Natural killer cell treated with Interleukin-12 subunit alpha and Interleukin-12 subunit beta and Interleukin-15 and Interleukin-18, amount 100 ng/mL, for 72 hours (primary cell): ENCODE measurements around the gene AGRN. TPM values are rescaled to one million over a fixed set of nuclear protein-coding genes. Genes with fewer than 3 reads are reported as not detected.
"Not testable (repeated sequence)": the region's sequence is repeated elsewhere in the genome, so short reads cannot be mapped to it uniquely, and the experiment has no call there.

Experiments
- ATAC-seq, 2 donors: fragments of 150-1000 bp; cut with Tn5 transposase in 1 of 2; sonication (Bioruptor Pico), chemical (Tn5 transposase) in 1 of 2; 2 replicates each; pipeline ENCODE4 v1.10.0; 2021
- DNase-seq: peaks from one replicate; pipeline ENCODE4 v3.0.0; 2022; ENCODE audit warnings: low spot score
- H3K27ac Mint-ChIP-seq, 2 donors: 1 replicate in 1 of 2; 2 replicates in 1 of 2; pipeline ENCODE4 v1.8.0; 2022; ENCODE audit warnings: mixed read lengths in 2 of 2, mild to moderate bottlenecking in 1 of 2, moderate library complexity in 1 of 2
- H3K27me3 Mint-ChIP-seq, 2 donors: 1 replicate in 1 of 2; 2 replicates in 1 of 2; pipeline ENCODE4 v1.8.0; 2022; ENCODE audit warnings: mixed read lengths in 2 of 2
- H3K36me3 Mint-ChIP-seq: one replicate; pipeline ENCODE4 v1.8.0; 2022; ENCODE audit warnings: mixed read lengths
- H3K4me1 Mint-ChIP-seq, 2 donors: 1 replicate in 1 of 2; 2 replicates in 1 of 2; pipeline ENCODE4 v1.8.0; 2022; ENCODE audit warnings: low read depth in 2 of 2, mixed read lengths in 2 of 2, mild to moderate bottlenecking in 1 of 2
- H3K4me3 Mint-ChIP-seq: one replicate; pipeline ENCODE4 v1.8.0; 2022; ENCODE audit warnings: mixed read lengths
- H3K9me3 Mint-ChIP-seq: 2 replicates; pipeline ENCODE4 v1.8.0; 2022; ENCODE audit warnings: mixed read lengths
- total RNA-seq, 2 donors: library from RNA; stranded (reverse); gene quantifications; one replicate each; pipeline ENCODE4 v1.2.3, GENCODE V29; 2022

Gene AGRN
- 1 to 10 TPM; 9.3 to 9.4 TPM for total RNA-seq

DNA sequence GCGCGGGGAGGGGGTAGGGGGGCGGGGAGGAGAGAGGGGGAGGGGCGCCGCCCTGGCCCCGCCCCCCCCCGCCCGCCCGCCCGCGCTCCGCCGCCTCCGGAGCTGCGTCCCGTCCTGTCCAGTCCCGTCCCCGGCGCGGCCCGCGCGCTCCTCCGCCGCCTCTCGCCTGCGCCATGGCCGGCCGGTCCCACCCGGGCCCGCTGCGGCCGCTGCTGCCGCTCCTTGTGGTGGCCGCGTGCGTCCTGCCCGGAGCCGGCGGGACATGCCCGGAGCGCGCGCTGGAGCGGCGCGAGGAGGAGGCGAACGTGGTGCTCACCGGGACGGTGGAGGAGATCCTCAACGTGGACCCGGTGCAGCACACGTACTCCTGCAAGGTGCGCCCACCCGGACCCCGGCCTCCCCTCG is at the start of gene AGRN:
AGRN (plus strand) TSS at position 121 of the 405 bp plus-strand sequence; CDS start at position 174, 53 bp downstream.
- Mint-ChIP-seq H3K9me3 (no peaks in the 10 kb centered on the region), H3K27ac (no peak within 1 kb of the TSS), H3K4me3 (peak within 1 kb of the TSS; percentile 22), H3K36me3 (no peaks in the 10 kb centered on the region), H3K4me1 (peaks cover 4 to 8% of the 10 kb centered on the region in 2 donors), H3K27me3 (peaks cover 0 to 2% of the 10 kb centered on the region in 2 donors)
- DNase-seq (no peak), ATAC-seq (peak; percentile 43 to 64)

DNA sequence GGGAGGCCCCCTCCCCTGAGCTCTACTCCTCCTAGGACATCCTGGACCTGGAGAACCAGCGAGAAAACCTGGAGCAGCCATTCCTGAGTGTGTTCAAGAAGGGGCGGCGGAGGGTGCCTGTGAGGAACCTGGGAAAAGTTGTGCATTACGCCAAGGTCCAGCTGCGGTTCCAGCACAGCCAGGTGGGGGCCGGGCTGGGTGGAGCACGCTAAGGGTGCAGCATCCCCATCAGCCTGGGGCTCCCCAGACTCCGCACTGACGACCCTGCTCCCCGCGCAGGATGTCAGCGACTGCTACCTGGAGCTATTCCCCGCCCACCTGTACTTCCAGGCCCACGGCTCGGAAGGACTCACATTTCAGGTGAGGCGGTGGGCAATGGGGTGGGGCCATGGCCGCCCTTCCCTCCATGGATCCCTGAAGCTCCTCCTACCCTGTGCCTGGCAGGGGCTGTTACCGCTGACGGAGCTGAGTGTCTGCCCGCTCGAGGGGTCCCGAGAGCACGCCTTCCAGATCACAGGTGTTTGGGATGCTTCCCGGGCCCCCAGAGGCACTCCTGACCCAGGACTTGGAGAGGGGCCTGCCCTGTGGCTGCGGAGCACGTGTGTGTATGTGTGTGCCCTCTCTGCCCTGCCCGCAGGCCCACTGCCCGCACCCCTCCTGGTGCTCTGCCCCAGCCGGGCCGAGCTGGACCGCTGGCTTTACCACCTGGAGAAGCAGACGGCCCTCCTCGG is 49.5 kb upstream of the AGRN start:
- no peak overlapping the region for H3K27ac Mint-ChIP-seq
- no peak for DNase-seq
- ATAC-seq = no peak
- no peak overlapping the region for H3K4me3 Mint-ChIP-seq
- H3K27me3 Mint-ChIP-seq = peaks cover 15 to 20% of the 10 kb centered on the region in 2 donors
- no peaks in the 10 kb centered on the region for H3K36me3 Mint-ChIP-seq
- peaks cover 0 to 4% of the 10 kb centered on the region in 2 donors for H3K4me1 Mint-ChIP-seq
- no peaks in the 10 kb centered on the region for H3K9me3 Mint-ChIP-seq

DNA sequence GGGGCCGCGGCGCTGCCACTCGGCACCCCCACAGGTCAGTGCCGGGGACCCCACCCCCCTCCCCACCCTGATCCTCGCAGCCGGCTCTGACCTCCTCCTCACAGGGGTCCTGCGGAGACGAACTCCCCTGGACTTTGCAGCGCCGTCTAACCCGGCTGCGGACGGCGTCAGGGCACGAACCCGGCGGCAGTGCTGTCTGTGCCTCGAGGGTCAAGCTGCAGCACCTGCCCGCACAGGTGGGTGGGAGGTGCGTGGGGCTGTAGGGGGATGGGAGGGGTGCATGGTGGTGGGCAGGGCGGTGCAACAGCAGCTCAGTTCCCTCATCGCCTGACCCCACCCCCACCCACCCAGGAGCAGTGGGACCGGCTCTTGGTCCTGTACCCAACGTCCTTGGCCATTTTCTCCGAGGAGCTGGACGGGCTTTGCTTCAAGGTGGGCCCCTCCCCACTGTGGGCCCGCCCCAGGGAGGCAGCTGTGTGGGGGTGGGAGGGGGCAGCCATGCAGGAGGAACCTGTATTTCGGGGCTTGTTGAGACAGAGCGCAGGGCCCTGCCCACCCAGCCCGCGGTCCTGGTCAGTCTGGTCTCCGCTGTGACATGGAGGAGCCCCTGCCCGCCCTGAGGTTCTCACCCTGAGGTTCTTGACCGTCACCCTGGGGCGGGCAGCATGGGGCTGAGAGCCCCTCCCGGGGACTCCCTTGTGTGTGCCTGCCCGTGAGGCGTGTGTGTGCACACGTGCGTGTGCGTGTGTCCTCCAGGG is 48.8 kb upstream of the AGRN start:
- ATAC-seq (no peak), DNase-seq (no peak)
- Mint-ChIP-seq H3K4me1 (peaks cover 0 to 8% of the 10 kb centered on the region in 2 donors), H3K27me3 (peaks cover 19 to 20% of the 10 kb centered on the region in 2 donors), H3K27ac (no peak overlapping the region), H3K4me3 (no peak overlapping the region), H3K36me3 (no peaks in the 10 kb centered on the region), H3K9me3 (no peaks in the 10 kb centered on the region)

DNA sequence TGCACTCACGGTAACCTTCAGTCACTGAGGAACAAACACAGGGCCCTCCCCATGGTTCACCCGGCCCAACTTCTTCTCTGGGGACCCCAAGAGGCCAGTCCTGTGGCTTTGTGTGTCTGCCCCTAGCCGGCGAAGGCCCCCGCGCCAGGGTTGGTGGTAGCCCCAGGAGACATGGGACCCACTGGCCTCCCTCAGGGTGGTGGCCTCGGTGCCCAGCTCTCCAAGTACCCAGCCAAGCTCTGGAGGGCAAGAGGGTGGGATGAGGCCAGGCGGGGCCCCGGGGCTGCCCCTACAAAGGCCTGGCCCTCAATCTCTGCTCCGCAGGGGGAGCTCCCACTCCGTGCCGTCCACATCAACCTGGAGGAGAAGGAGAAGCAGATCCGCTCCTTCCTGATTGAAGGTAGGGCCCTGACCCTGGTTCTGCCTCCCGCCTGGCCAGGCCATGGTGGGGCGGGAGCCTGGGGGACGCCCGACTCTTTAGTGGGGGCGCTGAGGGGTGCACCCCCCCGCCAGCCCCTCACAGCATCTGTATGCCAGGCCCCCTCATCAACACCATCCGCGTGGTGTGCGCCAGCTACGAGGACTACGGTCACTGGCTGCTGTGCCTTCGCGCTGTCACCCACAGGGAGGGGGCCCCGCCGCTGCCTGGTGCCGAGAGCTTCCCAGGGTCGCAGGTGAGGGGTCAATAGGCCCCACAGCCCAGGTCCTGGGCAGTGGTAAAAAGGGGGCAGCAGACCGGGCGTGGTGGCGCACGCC is 48.0 kb upstream of the AGRN start:
- ATAC-seq (no peak), DNase-seq (no peak)
- Mint-ChIP-seq H3K4me1 (peaks cover 0 to 8% of the 10 kb centered on the region in 2 donors), H3K27ac (no peak overlapping the region), H3K4me3 (no peak overlapping the region), H3K9me3 (no peaks in the 10 kb centered on the region), H3K27me3 (peaks cover 19 to 20% of the 10 kb centered on the region in 2 donors), H3K36me3 (no peaks in the 10 kb centered on the region)

DNA sequence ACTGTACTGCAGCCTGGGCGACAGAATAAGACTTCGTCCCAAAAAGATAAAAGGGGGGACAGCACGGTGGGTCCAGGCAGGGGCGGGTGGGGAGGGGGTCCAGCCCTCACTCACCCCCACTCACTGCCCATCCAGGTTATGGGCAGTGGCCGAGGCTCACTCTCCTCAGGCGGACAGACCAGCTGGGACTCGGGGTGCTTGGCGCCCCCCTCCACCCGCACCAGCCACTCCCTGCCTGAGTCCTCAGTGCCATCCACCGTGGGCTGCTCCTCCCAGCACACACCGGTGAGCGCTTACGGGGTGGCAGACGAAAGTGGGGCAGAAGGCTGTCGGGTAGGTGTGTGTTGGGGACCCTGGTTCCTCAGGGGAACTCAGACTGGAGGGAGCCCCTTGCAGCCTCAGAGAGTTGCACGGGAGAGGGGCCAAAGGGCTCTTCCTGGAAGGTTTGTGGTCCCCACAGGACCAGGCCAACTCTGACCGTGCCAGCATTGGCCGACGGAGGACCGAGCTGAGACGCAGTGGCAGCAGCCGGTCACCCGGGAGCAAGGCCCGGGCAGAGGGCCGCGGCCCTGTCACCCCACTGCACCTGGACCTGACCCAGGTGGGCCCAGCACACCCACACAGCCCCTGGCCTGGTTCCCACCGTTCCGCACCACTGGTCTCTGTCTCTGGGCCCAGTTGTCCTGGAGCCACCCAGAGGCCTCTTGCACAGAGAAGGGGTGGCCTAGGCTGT is 47.0 kb upstream of the AGRN start:
- Mint-ChIP-seq H3K27ac (no peak overlapping the region), H3K4me1 (peaks cover 0 to 8% of the 10 kb centered on the region in 2 donors), H3K9me3 (no peaks in the 10 kb centered on the region), H3K27me3 (peaks cover 19 to 20% of the 10 kb centered on the region in 2 donors), H3K4me3 (no peak overlapping the region), H3K36me3 (no peaks in the 10 kb centered on the region)
- no peak for ATAC-seq
- no peak for DNase-seq

DNA sequence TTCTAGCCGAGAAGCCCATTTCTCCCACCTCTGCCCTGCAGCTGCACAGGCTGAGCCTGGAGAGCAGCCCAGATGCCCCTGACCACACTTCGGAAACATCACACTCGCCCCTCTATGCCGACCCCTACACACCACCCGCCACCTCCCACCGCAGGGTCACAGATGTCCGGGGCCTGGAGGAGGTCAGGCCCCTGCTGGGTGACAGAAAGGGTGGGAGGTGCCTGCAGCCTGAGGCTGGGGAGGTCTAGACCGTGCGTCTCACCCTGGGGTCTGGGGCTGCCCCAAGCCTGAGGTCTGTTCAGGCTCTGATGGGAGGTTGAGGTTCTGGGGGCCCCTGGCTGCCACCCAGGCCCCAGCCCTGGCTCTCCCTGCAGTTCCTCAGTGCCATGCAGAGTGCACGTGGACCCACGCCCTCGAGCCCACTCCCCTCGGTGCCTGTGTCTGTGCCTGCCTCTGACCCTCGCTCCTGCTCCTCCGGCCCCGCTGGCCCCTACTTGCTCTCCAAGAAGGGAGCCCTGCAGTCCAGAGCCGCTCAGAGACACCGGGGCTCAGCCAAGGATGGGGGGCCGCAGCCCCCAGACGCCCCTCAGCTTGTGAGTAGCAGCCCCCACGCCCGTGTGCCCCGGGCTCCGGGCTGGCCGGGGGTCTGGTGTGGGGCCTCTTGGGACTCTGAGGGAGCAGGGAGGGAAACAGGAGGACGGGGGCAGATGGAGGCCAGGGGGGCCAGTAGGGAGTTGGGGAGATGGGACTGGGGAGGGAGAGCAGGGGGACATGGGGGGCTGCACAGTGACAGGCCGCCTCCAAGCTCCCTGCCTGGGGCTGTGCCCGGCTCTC is 46.2 kb upstream of the AGRN start:
- no peak for DNase-seq
- ATAC-seq = no peak
- H3K27me3 Mint-ChIP-seq = peaks cover 14% of the 10 kb centered on the region in 2 donors
- H3K36me3 Mint-ChIP-seq = no peaks in the 10 kb centered on the region
- H3K4me3 Mint-ChIP-seq = no peak overlapping the region
- H3K9me3 Mint-ChIP-seq = no peaks in the 10 kb centered on the region
- H3K4me1 Mint-ChIP-seq = peaks cover 0 to 5% of the 10 kb centered on the region in 2 donors
- no peak overlapping the region for H3K27ac Mint-ChIP-seq

DNA sequence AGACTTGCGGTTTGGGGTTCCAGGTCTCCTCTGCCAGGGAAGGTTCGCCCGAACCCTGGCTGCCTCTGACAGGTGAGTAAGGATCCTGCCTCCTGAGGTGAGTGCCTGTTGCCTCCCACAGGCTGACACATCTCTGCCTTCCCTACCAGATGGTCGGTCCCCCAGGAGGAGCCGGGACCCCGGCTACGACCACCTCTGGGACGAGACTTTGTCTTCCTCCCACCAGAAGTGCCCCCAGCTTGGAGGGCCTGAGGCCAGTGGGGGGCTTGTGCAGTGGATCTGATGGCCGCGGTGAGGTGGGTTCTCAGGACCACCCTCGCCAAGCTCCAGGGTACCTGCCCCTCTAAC is 45.7 kb upstream of the AGRN start:
- Mint-ChIP-seq H3K4me3 (no peak overlapping the region), H3K4me1 (peaks cover 0 to 5% of the 10 kb centered on the region in 2 donors), H3K27ac (no peak overlapping the region), H3K36me3 (no peaks in the 10 kb centered on the region), H3K9me3 (no peaks in the 10 kb centered on the region), H3K27me3 (peaks cover 13 to 14% of the 10 kb centered on the region in 2 donors)
- no peak for DNase-seq
- ATAC-seq = no peak

DNA sequence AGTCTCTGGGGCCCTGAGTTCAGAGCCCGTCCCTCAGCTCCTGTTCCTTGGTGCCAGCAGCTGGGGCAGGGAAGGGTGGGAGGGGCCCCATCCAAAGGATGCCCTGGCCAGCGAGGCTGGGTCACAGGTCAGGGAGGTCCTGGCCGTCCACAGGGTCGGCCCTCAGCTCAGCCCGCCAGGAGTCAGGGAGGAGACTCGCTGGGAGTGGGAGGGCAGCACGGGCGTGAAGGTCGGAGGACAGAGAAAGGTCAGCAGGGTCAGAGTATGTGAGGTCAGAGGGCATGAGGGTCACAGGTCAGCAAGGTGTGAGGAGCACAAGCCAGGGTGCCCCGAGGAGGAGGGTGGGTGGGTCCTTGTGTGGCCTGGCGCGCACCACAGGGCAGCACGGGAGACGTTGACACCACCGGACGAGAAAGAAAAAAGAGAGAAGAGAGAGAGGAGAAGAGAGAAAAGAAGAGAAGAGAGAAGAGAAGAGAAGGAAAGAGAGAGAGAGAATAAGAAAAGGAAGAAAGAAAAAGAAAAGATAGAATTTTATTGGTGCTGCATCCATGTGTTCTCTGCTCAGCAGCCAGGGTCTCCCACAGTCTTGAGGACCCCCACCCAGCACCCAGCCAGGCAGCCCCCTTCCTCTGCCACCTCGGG is 45.1 kb upstream of the AGRN start:
- ATAC-seq = no peak
- H3K4me3 Mint-ChIP-seq = no peak overlapping the region
- DNase-seq = no peak
- no peaks in the 10 kb centered on the region for H3K9me3 Mint-ChIP-seq
- H3K36me3 Mint-ChIP-seq = no peaks in the 10 kb centered on the region
- no peak overlapping the region for H3K27ac Mint-ChIP-seq
- H3K27me3 Mint-ChIP-seq = peaks cover 8 to 12% of the 10 kb centered on the region in 2 donors
- peaks cover 0 to 5% of the 10 kb centered on the region in 2 donors for H3K4me1 Mint-ChIP-seq

DNA sequence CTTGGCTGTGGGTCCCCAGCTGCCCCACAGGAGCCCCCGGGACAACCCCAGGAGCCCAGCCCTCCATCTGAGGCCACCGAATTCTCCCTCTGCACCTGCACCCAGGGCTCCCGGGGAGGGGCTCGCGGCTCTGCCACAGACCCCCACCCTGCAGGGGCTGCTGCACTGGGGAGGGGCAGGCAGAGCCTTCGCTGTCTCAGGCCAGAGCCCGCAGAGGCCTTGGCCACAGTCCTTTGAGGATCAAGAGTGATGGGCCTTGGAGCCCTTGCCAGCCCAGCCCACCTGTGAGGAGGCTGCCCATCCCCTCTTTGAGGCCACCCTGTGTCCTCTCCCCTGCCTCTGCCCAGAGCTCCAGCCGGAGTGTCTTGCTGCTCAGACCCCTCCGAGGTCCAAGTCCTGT is 44.6 kb upstream of the AGRN start:
- H3K27ac Mint-ChIP-seq = peak overlapping the region in 1 of 2 donors; percentile 16
- H3K27me3 Mint-ChIP-seq = peaks cover 8 to 12% of the 10 kb centered on the region in 2 donors
- H3K9me3 Mint-ChIP-seq = no peaks in the 10 kb centered on the region
- H3K36me3 Mint-ChIP-seq = no peaks in the 10 kb centered on the region
- H3K4me1 Mint-ChIP-seq = peaks cover 0 to 5% of the 10 kb centered on the region in 2 donors
- no peak overlapping the region for H3K4me3 Mint-ChIP-seq
- no peak for DNase-seq
- no peak for ATAC-seq

DNA sequence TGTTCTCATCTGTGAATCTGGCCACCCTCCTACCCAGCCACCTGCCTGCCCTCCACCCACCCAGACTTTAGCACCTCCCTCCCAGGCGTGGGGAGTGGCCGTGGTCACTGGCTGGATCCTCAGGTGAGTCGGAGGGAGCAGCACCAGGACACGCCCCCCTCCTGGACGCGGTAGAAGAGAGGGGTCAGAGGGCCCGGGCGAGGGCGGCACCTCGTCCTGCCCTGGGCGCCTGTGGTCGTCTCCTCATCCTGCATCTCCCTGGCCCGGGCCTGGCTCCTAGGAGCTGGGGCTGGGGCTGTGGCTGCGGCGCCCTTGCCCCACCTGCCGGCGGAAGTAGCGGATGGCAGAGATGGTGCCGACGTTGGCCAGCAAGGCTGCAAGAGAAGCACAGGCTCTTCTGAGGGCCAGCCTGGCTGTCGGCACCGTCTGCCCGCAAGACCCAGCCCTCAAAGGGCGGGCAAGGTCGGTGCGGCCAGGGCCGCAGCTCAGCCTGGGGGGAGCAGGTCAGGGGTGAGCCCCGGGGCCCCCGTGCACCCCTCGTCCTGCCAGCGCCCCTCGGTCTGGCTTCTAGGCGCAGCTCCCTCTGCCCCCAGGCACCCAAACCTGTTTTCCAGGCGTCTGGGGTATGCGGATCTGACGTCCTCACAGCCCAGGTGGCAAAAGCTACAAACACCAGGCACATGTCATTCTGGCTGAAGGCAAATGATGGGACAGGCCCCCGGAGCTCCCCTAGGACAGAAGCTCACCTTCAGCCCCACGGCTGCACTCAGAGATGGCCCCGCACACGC is 43.8 kb upstream of the AGRN start:
- H3K4me1 Mint-ChIP-seq = peaks cover 0 to 5% of the 10 kb centered on the region in 2 donors
- H3K36me3 Mint-ChIP-seq = no peaks in the 10 kb centered on the region
- no peak for DNase-seq
- peak; percentile 66 to 79 for ATAC-seq
- peak overlapping the region in 1 of 2 donors; percentile 16 for H3K27ac Mint-ChIP-seq
- no peaks in the 10 kb centered on the region for H3K9me3 Mint-ChIP-seq
- H3K27me3 Mint-ChIP-seq = peaks cover 8 to 12% of the 10 kb centered on the region in 2 donors
- no peak overlapping the region for H3K4me3 Mint-ChIP-seq

DNA sequence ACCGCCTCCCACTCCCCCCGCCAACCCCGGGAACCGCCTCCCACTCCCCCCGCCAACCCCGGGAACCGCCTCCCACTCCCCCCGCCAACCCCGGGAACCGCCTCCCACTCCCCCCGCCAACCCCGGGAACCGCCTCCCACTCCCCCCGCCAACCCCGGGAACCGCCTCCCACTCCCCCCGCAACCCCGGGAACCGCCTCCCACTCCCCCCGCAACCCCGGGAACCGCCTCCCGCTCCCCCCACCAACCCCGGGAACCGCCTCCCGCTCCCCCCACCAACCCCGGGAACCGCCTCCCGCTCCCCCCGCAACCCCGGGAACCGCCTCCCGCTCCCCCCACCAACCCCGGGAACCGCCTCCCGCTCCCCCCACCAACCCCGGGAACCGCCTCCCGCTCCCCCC is 43.1 kb upstream of the AGRN start:
- H3K27ac Mint-ChIP-seq, H3K36me3 Mint-ChIP-seq, ATAC-seq, H3K9me3 Mint-ChIP-seq, H3K4me1 Mint-ChIP-seq, H3K27me3 Mint-ChIP-seq, DNase-seq, H3K4me3 Mint-ChIP-seq: not testable (repeated sequence)
